ENCODE measurements around the gene FAM181B. TPM values are rescaled to one million over a fixed set of nuclear protein-coding genes. Genes with fewer than 3 reads are reported as not detected.

The FAM181B gene
- total and polyA plus RNA-seq, 2 donors (not counting 3 experiments of a cell fraction or from before 2014, with no cell fraction given) = not detected

GRCh38 chr11:82759649-82760048 is 26.0 kb upstream of the FAM181B start:
- H3K9me3 ChIP-seq (replicated peaks; ENCODE audit: control insufficient read depth, insufficient read depth, low read length) = no peaks in the 10 kb centered on the region
- FAIRE-seq = no peak
- H3K9me1 ChIP-seq (replicated peaks; ENCODE audit: control insufficient read depth, extremely low read depth, insufficient read depth, low read length) = no peaks in the 10 kb centered on the region
- no peak for DNase-seq (ENCODE audit: low read depth, low spot score)
- CTCF ChIA-PET = no interaction called here
- no peaks in the 10 kb centered on the region for H3K79me2 ChIP-seq (ENCODE audit: control insufficient read depth, insufficient read depth, low read length)
- TF ChIP-seq GATA2 (IDR thresholded peaks at IDR 0.05; ENCODE audit: insufficient read depth, insufficient read length, low read depth, low read length) = no peak
- H3K36me3 ChIP-seq (ENCODE audit: control insufficient read depth in 2 of 2, extremely low read depth in 1 of 2, insufficient read depth in 2 of 2, low read length in 2 of 2) = no peaks in the 10 kb centered on the region
- H3K9ac ChIP-seq (replicated peaks; ENCODE audit: extremely low read depth, insufficient read depth, low read length) = no peak overlapping the region
- peaks cover 15 to 28% of the 10 kb centered on the region in 2 experiments for H3K27me3 ChIP-seq (ENCODE audit: control insufficient read depth in 2 of 2, insufficient read depth in 2 of 2, low read length in 2 of 2)
- BruUV-seq (replicated peaks) = no TSS peak
- H4K20me1 ChIP-seq (replicated peaks; ENCODE audit: control insufficient read depth, extremely low read depth, insufficient read depth, low read length) = no peaks in the 10 kb centered on the region
- H3K4me2 ChIP-seq (ENCODE audit: insufficient read depth, low read length) = no peak overlapping the region
- H3K4me3 ChIP-seq (replicated peaks in 1 of 3; ENCODE audit: insufficient read depth in 1 of 3, low read depth in 1 of 3, low read length in 3 of 3) = no peak overlapping the region
- no peak overlapping the region for H2AFZ ChIP-seq (ENCODE audit: low read depth, low read length)
- POLR2A ChIA-PET = no interaction called here
- dilution Hi-C loops (cut with MboI; ENCODE audit: extremely low pct_ligation_motif_present, low sequenced_read_pairs) (no loop called here), intact Hi-C loops (cut with micrococcal nuclease) (no loop called here)
- H3K4me1 ChIP-seq (ENCODE audit: control insufficient read depth, extremely low read depth, insufficient read depth, low read length) = no peaks in the 10 kb centered on the region
- no peak overlapping the region for H3K27ac ChIP-seq (ENCODE audit: insufficient read depth, low read depth, low read length)

DNA sequence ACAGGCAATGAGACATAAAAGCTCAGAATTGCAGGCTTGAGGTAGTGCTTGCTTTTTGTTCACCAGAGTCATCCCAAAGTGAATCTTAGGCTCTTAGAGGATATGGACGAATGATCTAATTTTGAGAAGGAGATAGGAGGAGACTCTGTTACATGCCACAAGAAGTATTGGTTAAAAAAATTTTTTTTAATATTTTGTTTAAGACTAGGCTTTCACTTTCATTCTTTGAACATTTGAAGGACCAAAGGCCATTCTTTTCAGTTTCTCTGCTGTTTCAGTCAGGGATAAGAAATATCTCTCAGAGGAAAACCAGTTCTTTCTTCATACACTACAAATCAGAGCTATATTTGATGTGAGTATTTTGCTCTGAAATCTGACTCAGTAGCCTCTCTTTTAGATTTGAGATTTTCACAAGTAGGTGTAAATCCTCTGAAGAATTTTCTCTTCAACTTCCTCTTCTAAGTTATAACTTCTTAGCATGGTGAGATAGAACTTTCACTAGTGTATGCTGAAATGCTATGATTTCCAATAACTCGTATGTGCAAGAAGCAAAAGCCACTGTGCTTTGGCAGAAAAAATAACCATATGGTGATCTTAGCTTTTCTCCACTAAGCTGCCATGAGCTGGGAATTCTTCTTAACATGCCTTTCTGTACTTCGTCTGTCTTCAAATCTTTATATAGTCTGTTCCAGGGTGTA is 24.1 kb upstream of the FAM181B start:
- no peaks in the 10 kb centered on the region for H3K9me1 ChIP-seq (replicated peaks; ENCODE audit: control insufficient read depth, extremely low read depth, insufficient read depth, low read length)
- TF ChIP-seq JUN (IDR thresholded peaks at IDR 0.05; ENCODE audit: borderline replicate concordance, insufficient read depth, insufficient read length, low read depth) (no peak), MYC (IDR thresholded peaks at IDR 0.05; ENCODE audit: low read depth, low read length) (no peak), CTCF (IDR thresholded peaks at IDR 0.05; ENCODE audit: extremely low read depth in 1 of 2, insufficient read depth in 1 of 2, low read depth in 1 of 2, low read length in 2 of 2) (no peak), POLR2A (IDR thresholded peaks at IDR 0.05; ENCODE audit: low read depth, low read length) (no peak), FOS (IDR thresholded peaks at IDR 0.05; ENCODE audit: borderline replicate concordance, insufficient read depth, low read length) (no peak), POLR2AphosphoS5 (IDR thresholded peaks at IDR 0.05; ENCODE audit: insufficient read depth, low read depth, low read length) (no peak), GATA2 (IDR thresholded peaks at IDR 0.05; ENCODE audit: insufficient read depth, insufficient read length, low read depth, low read length) (no peak), MAX (IDR thresholded peaks at IDR 0.05; ENCODE audit: insufficient read depth, insufficient read length) (no peak), EZH2 (IDR thresholded peaks at IDR 0.05; ENCODE audit: borderline replicate concordance, low read depth, low read length, severe bottlenecking) (no peak)
- ChIA-PET CTCF (interaction anchor here (1.0 to 1.3 kb wide), 3 partner anchors 15 to 109 kb away, joined by 4 to 5 read pairs (median 5); no protein-coding TSS in a partner anchor), POLR2A (no interaction called here)
- H3K4me3 ChIP-seq (replicated peaks in 1 of 3; ENCODE audit: insufficient read depth in 1 of 3, low read depth in 1 of 3, low read length in 3 of 3) = no peak overlapping the region
- no peaks in the 10 kb centered on the region for H3K36me3 ChIP-seq (ENCODE audit: control insufficient read depth in 2 of 2, extremely low read depth in 1 of 2, insufficient read depth in 2 of 2, low read length in 2 of 2)
- no TSS peak for BruUV-seq (replicated peaks)
- H3K9me3 ChIP-seq (replicated peaks; ENCODE audit: control insufficient read depth, insufficient read depth, low read length) = no peaks in the 10 kb centered on the region
- no peak overlapping the region for H3K4me2 ChIP-seq (ENCODE audit: insufficient read depth, low read length)
- H3K79me2 ChIP-seq (ENCODE audit: control insufficient read depth, insufficient read depth, low read length) = no peaks in the 10 kb centered on the region
- no peak overlapping the region for H2AFZ ChIP-seq (ENCODE audit: low read depth, low read length)
- intact Hi-C loops (cut with micrococcal nuclease) = no loop called here
- no peak overlapping the region for H3K9ac ChIP-seq (replicated peaks; ENCODE audit: extremely low read depth, insufficient read depth, low read length)
- no peaks in the 10 kb centered on the region for H4K20me1 ChIP-seq (replicated peaks; ENCODE audit: control insufficient read depth, extremely low read depth, insufficient read depth, low read length)
- DNase-seq (ENCODE audit: low read depth, low spot score) (no peak), FAIRE-seq (no peak)
- no peaks in the 10 kb centered on the region for H3K4me1 ChIP-seq (ENCODE audit: control insufficient read depth, extremely low read depth, insufficient read depth, low read length)
- dilution Hi-C loops (cut with MboI; ENCODE audit: extremely low pct_ligation_motif_present, low sequenced_read_pairs) = no loop called here
- peaks cover 18 to 35% of the 10 kb centered on the region in 2 experiments for H3K27me3 ChIP-seq (ENCODE audit: control insufficient read depth in 2 of 2, insufficient read depth in 2 of 2, low read length in 2 of 2)
- no peak overlapping the region for H3K27ac ChIP-seq (ENCODE audit: insufficient read depth, low read depth, low read length)
